H9 (cell line): Measurements from ENCODE around the gene TSPAN6. TPM values are rescaled to one million over a fixed set of nuclear protein-coding genes. Genes with fewer than 3 reads are reported as not detected.

Source experiments
- DNase-seq: peaks from one replicate; pipeline ENCODE4 v3.0.0-alpha.2; 2017
- H2AFZ ChIP-seq: one replicate; pipeline ENCODE4 v1.6.1; 2013; ENCODE audit warnings: mild to moderate bottlenecking, low read length, control low read depth, moderate library complexity
- H2AK5ac ChIP-seq: 2 replicates; pipeline ENCODE4 v1.6.1; 2013; ENCODE audit warnings: low read length, control low read depth, mixed read lengths; ENCODE audit not compliant: insufficient read length
- H2BK120ac ChIP-seq: one replicate; pipeline ENCODE4 v1.6.1; 2013; ENCODE audit warnings: low read depth, mild to moderate bottlenecking, low read length, control low read depth, inconsistent platforms; ENCODE audit not compliant: poor library complexity, severe bottlenecking
- H2BK12ac ChIP-seq: 2 replicates; pipeline ENCODE4 v1.6.1; 2013; ENCODE audit warnings: low read length, control low read depth, mixed read lengths, low read depth; ENCODE audit not compliant: insufficient read length
- H2BK15ac ChIP-seq: 2 replicates; pipeline ENCODE4 v1.6.1; 2013; ENCODE audit warnings: low read depth, low read length, control low read depth
- H2BK20ac ChIP-seq: one replicate; pipeline ENCODE4 v1.6.1; 2013; ENCODE audit warnings: low read depth, mild to moderate bottlenecking, low read length, control low read depth, inconsistent platforms; ENCODE audit not compliant: poor library complexity, severe bottlenecking
- H2BK5ac ChIP-seq: 2 replicates; pipeline ENCODE4 v1.6.1; 2013; ENCODE audit warnings: low read length, control low read depth, mixed read lengths; ENCODE audit not compliant: insufficient read length
- H3K14ac ChIP-seq: 2 replicates; pipeline ENCODE4 v1.6.1; 2013; ENCODE audit warnings: low read length, control low read depth; ENCODE audit not compliant: insufficient read depth
- H3K18ac ChIP-seq: 2 replicates; pipeline ENCODE4 v1.6.1; 2013; ENCODE audit warnings: low read depth, mild to moderate bottlenecking, mixed read lengths, low read length, control low read depth; ENCODE audit not compliant: insufficient read length
- H3K23ac ChIP-seq: 2 replicates; pipeline ENCODE4 v1.6.1; 2013; ENCODE audit warnings: low read length, control low read depth, mixed read lengths, low read depth; ENCODE audit not compliant: insufficient read length
- H3K23me2 ChIP-seq: 2 replicates; pipeline ENCODE4 v1.6.1; 2013; ENCODE audit warnings: low read depth, mild to moderate bottlenecking, mixed read lengths, low read length, control low read depth; ENCODE audit not compliant: insufficient read length, poor library complexity, severe bottlenecking
- H3K27ac ChIP-seq: 2 replicates; pipeline ENCODE4 v1.5.1; 2013; ENCODE audit warnings: low read length, control low read depth, mixed read lengths, low read depth; ENCODE audit not compliant: insufficient read length
- H3K27me3 ChIP-seq: 2 replicates; pipeline ENCODE4 v1.6.1; 2013; ENCODE audit warnings: low read length, control low read depth, inconsistent platforms; ENCODE audit not compliant: insufficient read depth
- H3K4ac ChIP-seq: 2 replicates; pipeline ENCODE4 v1.6.1; 2013; ENCODE audit warnings: low read depth, mild to moderate bottlenecking, control low read depth, inconsistent platforms, low read length, moderate library complexity
- H3K4me1 ChIP-seq: 2 replicates; pipeline ENCODE4 v1.6.1; 2013; ENCODE audit warnings: low read length, control low read depth, inconsistent platforms; ENCODE audit not compliant: insufficient read depth
- H3K4me2 ChIP-seq: 2 replicates; pipeline ENCODE4 v1.6.1; 2013; ENCODE audit warnings: low read length, control low read depth, mixed read lengths; ENCODE audit not compliant: insufficient read length, insufficient read depth
- H3K56ac ChIP-seq: 2 replicates; pipeline ENCODE4 v1.6.1; 2013; ENCODE audit warnings: low read depth, mild to moderate bottlenecking, mixed read lengths, low read length, control low read depth; ENCODE audit not compliant: insufficient read length
- H3K79me1 ChIP-seq: 2 replicates; pipeline ENCODE4 v1.6.1; 2013; ENCODE audit warnings: low read depth, mild to moderate bottlenecking, moderate library complexity, low read length, control low read depth, inconsistent platforms; ENCODE audit not compliant: insufficient read depth, poor library complexity, severe bottlenecking
- H3K79me2 ChIP-seq: 2 replicates; pipeline ENCODE4 v1.6.1; 2013; ENCODE audit warnings: low read length, control low read depth, inconsistent platforms; ENCODE audit not compliant: insufficient read depth
- H3K9ac ChIP-seq: 2 replicates; pipeline ENCODE4 v1.6.1; 2013; ENCODE audit warnings: low read length, control low read depth, mixed read lengths; ENCODE audit not compliant: insufficient read length; ENCODE audit errors: extremely low read depth
- H3K9me3 ChIP-seq: one replicate; pipeline ENCODE4 v1.6.1; 2013; ENCODE audit warnings: low read depth, low read length, inconsistent platforms; ENCODE audit not compliant: control insufficient read depth
- H3T11ph ChIP-seq: one replicate; pipeline ENCODE4 v1.6.1; 2013; ENCODE audit warnings: mild to moderate bottlenecking, low read length, control low read depth, inconsistent platforms
- H4K20me1 ChIP-seq: one replicate; pipeline ENCODE4 v1.6.1; 2013; ENCODE audit not compliant: control insufficient read depth, insufficient read length, insufficient read depth
- H4K5ac ChIP-seq: 2 replicates; pipeline ENCODE4 v1.6.1; 2013; ENCODE audit warnings: low read depth, mild to moderate bottlenecking, mixed read lengths, low read length, control low read depth; ENCODE audit not compliant: insufficient read length
- H4K8ac ChIP-seq: replicated peaks from 2 replicates; pipeline ENCODE4 v1.6.1; 2013; ENCODE audit warnings: low read length, control low read depth, mixed read lengths, low read depth; ENCODE audit not compliant: insufficient read length
- H4K91ac ChIP-seq: 2 replicates; pipeline ENCODE4 v1.6.1; 2013; ENCODE audit warnings: low read depth, mild to moderate bottlenecking, moderate library complexity, mixed read lengths, low read length, control low read depth; ENCODE audit not compliant: insufficient read length
- H3K27ac Mint-ChIP-seq, 3 experiments: 2 replicates in 2 of 3; 3 replicates in 1 of 3; pipeline ENCODE4 v1.8.0; 2020 to 2021; ENCODE audit warnings: mixed read lengths in 3 of 3, mild to moderate bottlenecking in 1 of 3, moderate library complexity in 1 of 3
- H3K27me3 Mint-ChIP-seq: 2 replicates; pipeline ENCODE4 v1.8.0; 2021; ENCODE audit warnings: low read depth, mild to moderate bottlenecking, moderate library complexity, mixed read lengths
- H3K36me3 Mint-ChIP-seq, 3 experiments: 2 replicates in 2 of 3; 3 replicates in 1 of 3; pipeline ENCODE4 v1.8.0; 2020 to 2021; ENCODE audit warnings: low read depth in 3 of 3, mixed read lengths in 3 of 3; ENCODE audit not compliant: insufficient read depth in 1 of 3
- H3K4me1 Mint-ChIP-seq, 2 experiments: 2 replicates each; pipeline ENCODE4 v1.8.0; 2020; ENCODE audit warnings: mixed read lengths in 2 of 2
- H3K4me3 Mint-ChIP-seq, 2 experiments: 2 replicates in 1 of 2; 3 replicates in 1 of 2; pipeline ENCODE4 v1.8.0; 2020 to 2021; ENCODE audit warnings: mild to moderate bottlenecking in 2 of 2, mixed read lengths in 2 of 2, moderate library complexity in 1 of 2
- H3K9me3 Mint-ChIP-seq, 2 experiments: 2 replicates in 1 of 2; 3 replicates in 1 of 2; pipeline ENCODE4 v1.8.0; 2020; ENCODE audit warnings: mild to moderate bottlenecking in 2 of 2, mixed read lengths in 2 of 2, moderate library complexity in 1 of 2
- whole genome bisulfite sequencing: extraction: QIAGEN DNeasy Blood & Tissue Kit; methylation state at CpG from one replicate; pipeline ENCODE4 v1.1.7; 2013; ENCODE audit warnings: missing lambda C conversion rate, low lambda C conversion rate, mixed read lengths; ENCODE audit not compliant: insufficient read length; ENCODE audit errors: extremely low coverage; 5-methylcytosine and 5-hydroxymethylcytosine counted together
- total RNA-seq: library from RNA; stranded (reverse); gene quantifications from 2 replicates; pipeline ENCODE4 v1.2.1, GENCODE V29; 2021
- TF ChIP-seq, protein P1 (sequence below): fragments of 200-600 bp; sonication (generic); conservative IDR thresholded peaks from 3 replicates; pipeline ENCODE4 v1.8.0; 2021; ENCODE audit warnings: antibody characterized with exemption, mild to moderate bottlenecking

The TSPAN6 gene
- total RNA-seq, 1 experiment from 2014 or later, result 61.3 TPM

DNA sequence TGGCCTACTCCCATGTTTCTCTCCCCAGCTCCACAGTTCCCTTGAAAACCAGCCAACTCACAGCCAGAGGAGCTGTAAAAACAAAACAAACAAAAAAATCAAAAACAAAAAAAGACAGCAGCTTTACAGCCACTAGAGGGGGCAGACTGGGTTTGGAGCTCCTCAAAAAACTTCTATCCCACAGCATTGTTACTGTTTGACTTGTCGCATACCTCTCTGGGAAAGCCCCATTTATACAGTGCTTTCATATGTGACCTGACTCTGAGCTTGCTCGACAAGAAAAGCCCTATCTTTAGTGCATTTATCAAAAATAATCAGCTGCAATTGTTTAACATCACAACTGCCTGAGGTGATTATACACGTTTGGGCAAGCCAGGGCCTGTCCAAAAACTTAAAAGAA lies 21.6 kb downstream of the TSPAN6 start:
- H3K4me2 ChIP-seq, result no peak overlapping the region
- no peak overlapping the region for H3K56ac ChIP-seq
- Mint-ChIP-seq H3K36me3 (no peaks in the 10 kb centered on the region; a peak in 1 of 7 replicates), H3K4me1 (peaks cover 6 to 8% of the 10 kb centered on the region in 2 experiments), H3K27ac (no peak overlapping the region), H3K27me3 (no peaks in the 10 kb centered on the region), H3K9me3 (peaks cover 8 to 64% of the 10 kb centered on the region in 2 experiments), H3K4me3 (no peak overlapping the region)
- H3K9ac ChIP-seq, result no peak overlapping the region
- no peak overlapping the region for H2AK5ac ChIP-seq
- H3K18ac ChIP-seq, result no peak overlapping the region
- H2BK15ac ChIP-seq, result no peak overlapping the region
- H2BK20ac ChIP-seq, result no peak overlapping the region
- no peaks in the 10 kb centered on the region for H3K23me2 ChIP-seq
- TF ChIP-seq, protein P1, sequence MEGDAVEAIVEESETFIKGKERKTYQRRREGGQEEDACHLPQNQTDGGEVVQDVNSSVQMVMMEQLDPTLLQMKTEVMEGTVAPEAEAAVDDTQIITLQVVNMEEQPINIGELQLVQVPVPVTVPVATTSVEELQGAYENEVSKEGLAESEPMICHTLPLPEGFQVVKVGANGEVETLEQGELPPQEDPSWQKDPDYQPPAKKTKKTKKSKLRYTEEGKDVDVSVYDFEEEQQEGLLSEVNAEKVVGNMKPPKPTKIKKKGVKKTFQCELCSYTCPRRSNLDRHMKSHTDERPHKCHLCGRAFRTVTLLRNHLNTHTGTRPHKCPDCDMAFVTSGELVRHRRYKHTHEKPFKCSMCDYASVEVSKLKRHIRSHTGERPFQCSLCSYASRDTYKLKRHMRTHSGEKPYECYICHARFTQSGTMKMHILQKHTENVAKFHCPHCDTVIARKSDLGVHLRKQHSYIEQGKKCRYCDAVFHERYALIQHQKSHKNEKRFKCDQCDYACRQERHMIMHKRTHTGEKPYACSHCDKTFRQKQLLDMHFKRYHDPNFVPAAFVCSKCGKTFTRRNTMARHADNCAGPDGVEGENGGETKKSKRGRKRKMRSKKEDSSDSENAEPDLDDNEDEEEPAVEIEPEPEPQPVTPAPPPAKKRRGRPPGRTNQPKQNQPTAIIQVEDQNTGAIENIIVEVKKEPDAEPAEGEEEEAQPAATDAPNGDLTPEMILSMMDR, result peak; percentile 67
- H4K8ac ChIP-seq, result no peak overlapping the region
- H3K79me2 ChIP-seq, result no peaks in the 10 kb centered on the region
- H2AFZ ChIP-seq, result no peak overlapping the region
- H3K4me1 ChIP-seq, result no peaks in the 10 kb centered on the region
- no peak overlapping the region for H3K4ac ChIP-seq
- no peak overlapping the region for H3T11ph ChIP-seq
- no peaks in the 10 kb centered on the region for H3K9me3 ChIP-seq
- no peak overlapping the region for H4K5ac ChIP-seq
- H4K20me1 ChIP-seq, result no peaks in the 10 kb centered on the region
- H3K14ac ChIP-seq, result no peak overlapping the region
- H4K91ac ChIP-seq, result no peak overlapping the region
- no peak overlapping the region for H3K23ac ChIP-seq
- no peak overlapping the region for H3K27ac ChIP-seq
- no peaks in the 10 kb centered on the region for H3K27me3 ChIP-seq
- H2BK12ac ChIP-seq, result no peak overlapping the region
- peak; percentile 40 for DNase-seq
- WGBS, result no CpG with 5 or more reads among the region's 3 CpGs
- H2BK5ac ChIP-seq, result no peak overlapping the region
- no peak overlapping the region for H2BK120ac ChIP-seq
- no peaks in the 10 kb centered on the region for H3K79me1 ChIP-seq
